Measurements from ENCODE around the gene ITGB8.

Gene ITGB8

GRCh38 chr7:20331910-20332813 lies 1.5 kb downstream of the ITGB8 start:
- peak in 2 of 10 donors; percentile 34 to 84 for DNase-seq
- intact Hi-C loops (cut with DNase I), result loop anchor here (10.0 kb wide), 1 partner anchor 263 kb away; no protein-coding TSS in a partner anchor

- intact Hi-C loops (cut with DNase I), result loop anchor here (10.0 kb wide), 1 partner anchor 257 kb away; no protein-coding TSS in a partner anchor
- DNase-seq, result no peak
These were observed 7.6 kb downstream of the ITGB8 start for GRCh38 chr7:20338285-20338684.

- intact Hi-C loops (cut with DNase I), result no loop called here
These were observed 10.1 kb downstream of the ITGB8 start for GRCh38 chr7:20340839-20341238.

GRCh38 chr7:20343205-20343604 lies 12.5 kb downstream of the ITGB8 start:
- DNase-seq, result no peak
- intact Hi-C loops (cut with DNase I), result no loop called here

More at GRCh38 chr7:20340839-20341238, 10.1 kb downstream of the ITGB8 start:
- DNase-seq, result peak in 1 of 10 donors; percentile 43

- DNase-seq, result no peak
- intact Hi-C loops (cut with DNase I), result no loop called here
These were observed 13.2 kb downstream of the ITGB8 start for GRCh38 chr7:20343941-20344340.

GRCh38 chr7:20344396-20344795 lies 13.7 kb downstream of the ITGB8 start:
- DNase-seq, result no peak
- intact Hi-C loops (cut with DNase I), result no loop called here

- intact Hi-C loops (cut with DNase I), result no loop called here
These were observed 15.9 kb downstream of the ITGB8 start for GRCh38 chr7:20346577-20346976.

GRCh38 chr7:20347680-20348079 lies 17.0 kb downstream of the ITGB8 start:
- DNase-seq, result no peak
- intact Hi-C loops (cut with DNase I), result no loop called here

More at GRCh38 chr7:20346577-20346976, 15.9 kb downstream of the ITGB8 start:
- no peak for DNase-seq

- intact Hi-C loops (cut with DNase I), result no loop called here
- DNase-seq, result no peak
These were observed 17.6 kb downstream of the ITGB8 start for GRCh38 chr7:20348125-20348807.

GRCh38 chr7:20350518-20350951 lies 19.8 kb downstream of the ITGB8 start:
- intact Hi-C loops (cut with DNase I), result no loop called here
- peak; percentile 33 to 92 (median 73) for DNase-seq

- DNase-seq, result no peak
- intact Hi-C loops (cut with DNase I), result no loop called here
These were observed 20.4 kb downstream of the ITGB8 start for GRCh38 chr7:20350996-20351692.

GRCh38 chr7:20351901-20352300 lies 21.2 kb downstream of the ITGB8 start:
- no peak for DNase-seq
- intact Hi-C loops (cut with DNase I), result no loop called here

- DNase-seq, result no peak
- intact Hi-C loops (cut with DNase I), result no loop called here
These were observed 22.0 kb downstream of the ITGB8 start for GRCh38 chr7:20352573-20353306.

GRCh38 chr7:20354610-20355528 lies 24.2 kb downstream of the ITGB8 start:
- no peak for DNase-seq
- intact Hi-C loops (cut with DNase I), result no loop called here

- intact Hi-C loops (cut with DNase I), result no loop called here
- DNase-seq, result no peak
These were observed 27.4 kb downstream of the ITGB8 start for GRCh38 chr7:20358106-20358505.

GRCh38 chr7:20358762-20359282 lies 28.1 kb downstream of the ITGB8 start:
- intact Hi-C loops (cut with DNase I), result no loop called here

GRCh38 chr7:20359341-20359963 lies 28.8 kb downstream of the ITGB8 start:
- DNase-seq, result no peak
- intact Hi-C loops (cut with DNase I), result no loop called here

More at GRCh38 chr7:20358762-20359282, 28.1 kb downstream of the ITGB8 start:
- no peak for DNase-seq

GRCh38 chr7:20362574-20363253 lies 32.0 kb downstream of the ITGB8 start:
- intact Hi-C loops (cut with DNase I), result no loop called here

More at GRCh38 chr7:20362574-20363253, 32.0 kb downstream of the ITGB8 start:
- DNase-seq, result no peak
